GM18870 (cell line): ENCODE data around the gene GRHL1.

Experiments used
- ATAC-seq: cut with Tn5 transposase; IDR thresholded peaks from one replicate; pipeline ENCODE4 v1.9.1; 2021; ENCODE audit warnings: moderate library complexity; ENCODE audit not compliant: unreplicated experiment

The GRHL1 gene

GRCh38 chr2:9948721-9949120 is 2.8 kb upstream of the GRHL1 start:
- no peak for ATAC-seq

GRCh38 chr2:9949239-9949991 is 2.1 kb upstream of the GRHL1 start:
- no peak for ATAC-seq

GRCh38 chr2:9949992-9950520 is 1.4 kb upstream of the GRHL1 start:
- no peak for ATAC-seq

GRCh38 chr2:9950521-9951271 is 797 bp upstream of the GRHL1 start:
- peak; percentile 3 for ATAC-seq

- ATAC-seq: no peak
Observed at GRCh38 chr2:9951272-9951521, 296 bp upstream of the GRHL1 start.

GRCh38 chr2:9952286-9952737 is 819 bp downstream of the GRHL1 start:
- no peak for ATAC-seq

- ATAC-seq: no peak
Observed at GRCh38 chr2:9952856-9953503, 1.5 kb downstream of the GRHL1 start.

- no peak for ATAC-seq
Observed at GRCh38 chr2:9954136-9954535, 2.6 kb downstream of the GRHL1 start.

GRCh38 chr2:9958057-9958456 is 6.6 kb downstream of the GRHL1 start:
- ATAC-seq: no peak

- ATAC-seq: no peak
Observed at GRCh38 chr2:9959262-9959661, 7.8 kb downstream of the GRHL1 start.

- ATAC-seq: no peak
Observed at GRCh38 chr2:9961013-9961412, 9.5 kb downstream of the GRHL1 start.

GRCh38 chr2:9964334-9964980 is 13.0 kb downstream of the GRHL1 start:
- ATAC-seq: no peak

GRCh38 chr2:9965119-9965822 is 13.8 kb downstream of the GRHL1 start:
- ATAC-seq: no peak

GRCh38 chr2:9966491-9967022 is 15.1 kb downstream of the GRHL1 start:
- ATAC-seq: no peak

- ATAC-seq: no peak
Observed at GRCh38 chr2:9967053-9967775, 15.7 kb downstream of the GRHL1 start.

- ATAC-seq: no peak
Observed at GRCh38 chr2:9968553-9969497, 17.3 kb downstream of the GRHL1 start.

- no peak for ATAC-seq
Observed at GRCh38 chr2:9970200-9971044, 18.9 kb downstream of the GRHL1 start.
